ENCODE data around the gene CCDC71. TPM values are rescaled to one million over a fixed set of nuclear protein-coding genes. Genes with fewer than 3 reads are reported as not detected.

The CCDC71 gene
- total RNA-seq, 4 donors from 2014 or later: 29.0 to 48.2 (median 35.3) TPM

Other genes with a start within 250 kb of the CCDC71 start
- gene ARIH2, start 247.5 kb downstream of the CCDC71 start, total RNA-seq: 100 to 1,000 TPM in 1 of 4 donors, 10 to 100 TPM in 3; 57.9 to 148 (median 61.8) TPM
- gene P4HTM, start 176.1 kb downstream of the CCDC71 start, total RNA-seq: 10 to 100 TPM; 18.5 to 57.2 (median 27.9) TPM
- 100 to 1,000 TPM in 1 of 4 donors, 10 to 100 TPM in 3; 49.1 to 105 (median 55.5) TPM for gene WDR6, start 158.9 kb downstream of the CCDC71 start, total RNA-seq
- 10 to 100 TPM; 44.3 to 55.4 (median 50.7) TPM for gene DALRD3, start 147.8 kb downstream of the CCDC71 start, total RNA-seq
- 100 to 1,000 TPM in 1 of 4 donors, 10 to 100 TPM in 3; 45.0 to 104 (median 63.1) TPM for gene NDUFAF3, start 144.2 kb downstream of the CCDC71 start, total RNA-seq
- 100 to 1,000 TPM; 184 to 355 (median 229) TPM for gene IMPDH2, start 136.9 kb downstream of the CCDC71 start, total RNA-seq
- gene QRICH1, start 72.3 kb downstream of the CCDC71 start, total RNA-seq: 100 to 1,000 TPM in 2 of 4 donors, 10 to 100 TPM in 2; 85.8 to 187 (median 115) TPM
- 100 to 1,000 TPM; 297 to 451 (median 380) TPM for gene QARS1, start 61.6 kb downstream of the CCDC71 start, total RNA-seq
- 10 to 100 TPM; 46.1 to 82.1 (median 76.0) TPM for gene USP19, start 45.5 kb downstream of the CCDC71 start, total RNA-seq
- gene LAMB2, start 33.3 kb downstream of the CCDC71 start, total RNA-seq: 100 to 1,000 TPM; 333 to 563 (median 501) TPM
- 10 to 100 TPM; 53.1 to 63.6 (median 59.3) TPM for gene KLHDC8B, start 5.3 kb upstream of the CCDC71 start, total RNA-seq
- gene C3orf62, start 110.9 kb upstream of the CCDC71 start, total RNA-seq: 1 to 10 TPM; 5.9 to 9.0 (median 8.5) TPM
- 10 to 100 TPM; 29.1 to 76.8 (median 35.5) TPM for gene USP4, start 173.7 kb upstream of the CCDC71 start, total RNA-seq
- 100 to 1,000 TPM; 115 to 130 (median 122) TPM for gene GPX1, start 192.0 kb upstream of the CCDC71 start, total RNA-seq
- 100 to 1,000 TPM; 315 to 373 (median 341) TPM for gene RHOA, start 245.6 kb upstream of the CCDC71 start, total RNA-seq
- gene TCTA, start 246.1 kb upstream of the CCDC71 start, total RNA-seq: 10 to 100 TPM; 10.8 to 25.5 (median 19.6) TPM